ENCODE measurements around the gene SLC3A2.

Gene SLC3A2

GRCh38 chr11:62881579-62882430 is 1.1 kb downstream of the SLC3A2 start:
- peak; percentile 90 for DNase-seq

- no peak for DNase-seq
Measured at GRCh38 chr11:62882431-62882749, 1.7 kb downstream of the SLC3A2 start.

- DNase-seq: no peak
Measured at GRCh38 chr11:62882788-62883501, 2.2 kb downstream of the SLC3A2 start.

- no peak for DNase-seq
Measured at GRCh38 chr11:62883673-62884072, 3.0 kb downstream of the SLC3A2 start.

GRCh38 chr11:62885137-62885750 is 4.5 kb downstream of the SLC3A2 start:
- DNase-seq: no peak

GRCh38 chr11:62888406-62888805 is 7.7 kb downstream of the SLC3A2 start:
- no peak for DNase-seq

- no peak for DNase-seq
Measured at GRCh38 chr11:62889126-62889483, 8.4 kb downstream of the SLC3A2 start.

GRCh38 chr11:62889484-62890437 is 9.1 kb downstream of the SLC3A2 start:
- DNase-seq: no peak

GRCh38 chr11:62892077-62892922 is 11.6 kb downstream of the SLC3A2 start:
- no peak for DNase-seq

GRCh38 chr11:62895501-62895900 is 14.8 kb downstream of the SLC3A2 start:
- DNase-seq: no peak

GRCh38 chr11:62896049-62896448 is 15.4 kb downstream of the SLC3A2 start:
- no peak for DNase-seq

- no peak for DNase-seq
Measured at GRCh38 chr11:62897311-62897710, 16.6 kb downstream of the SLC3A2 start.

- DNase-seq: no peak
Measured at GRCh38 chr11:62898027-62898426, 17.3 kb downstream of the SLC3A2 start.

- DNase-seq: no peak
Measured at GRCh38 chr11:62902932-62903331, 22.2 kb downstream of the SLC3A2 start.

GRCh38 chr11:62905296-62905695 is 24.6 kb downstream of the SLC3A2 start:
- no peak for DNase-seq

GRCh38 chr11:62905927-62906531 is 25.3 kb downstream of the SLC3A2 start:
- DNase-seq: peak; percentile 68

- DNase-seq: no peak
Measured at GRCh38 chr11:62908468-62909072, 27.9 kb downstream of the SLC3A2 start.

- DNase-seq: no peak
Measured at GRCh38 chr11:62909107-62909894, 28.6 kb downstream of the SLC3A2 start.

GRCh38 chr11:62910141-62910882 is 29.6 kb downstream of the SLC3A2 start:
- no peak for DNase-seq

Measured in CD4-positive, alpha-beta T cell treated with Interferon gamma for 1 hour (primary cell).